ENCODE data around the gene GALT. TPM values are rescaled to one million over a fixed set of nuclear protein-coding genes. Genes with fewer than 3 reads are reported as not detected.

Gene GALT
- total and polyA plus RNA-seq, 8 donors: 42.8 to 81.6 (median 67.5) TPM

DNA sequence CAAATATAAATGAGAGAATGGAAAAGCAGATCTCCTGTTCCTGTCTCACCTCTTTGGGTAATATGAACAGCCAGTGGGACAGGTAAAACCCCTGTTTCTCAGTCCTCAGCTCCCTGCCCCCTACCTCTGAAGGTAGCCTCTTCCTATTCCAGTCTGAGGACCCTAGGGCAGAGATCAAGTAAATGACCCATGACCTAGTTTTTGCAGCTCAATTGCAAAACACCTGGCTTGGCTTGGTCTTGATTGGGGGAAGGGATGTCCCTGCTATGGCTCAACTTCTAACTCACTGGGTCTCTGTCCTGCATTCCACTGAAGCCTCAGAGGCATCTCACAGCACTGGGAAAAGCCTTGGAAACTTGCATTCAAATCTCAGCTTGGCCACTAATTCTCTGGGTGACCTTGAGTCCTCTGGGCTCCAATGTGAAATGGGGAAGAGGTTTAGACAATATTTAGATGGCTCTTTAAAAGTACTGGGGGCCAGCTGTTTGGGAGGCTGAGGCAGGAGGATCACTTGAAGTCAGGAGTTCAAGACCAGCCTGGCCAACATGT is 1.6 kb upstream of the GALT start:
- intact Hi-C loops (cut with DNase I): no loop called here
- ATAC-seq (no peak), DNase-seq (no peak)
- Histone ChIP-seq H3K27ac (no peak overlapping the region), H3K36me3 (peaks cover 0 to 17% of the 10 kb centered on the region in 2 donors), H3K27me3 (no peaks in the 10 kb centered on the region), H3K9me3 (no peaks in the 10 kb centered on the region), H3K4me3 (no peak overlapping the region), H3K4me1 (peaks cover 9 to 24% of the 10 kb centered on the region in 2 donors)
- TF ChIP-seq, protein P1, sequence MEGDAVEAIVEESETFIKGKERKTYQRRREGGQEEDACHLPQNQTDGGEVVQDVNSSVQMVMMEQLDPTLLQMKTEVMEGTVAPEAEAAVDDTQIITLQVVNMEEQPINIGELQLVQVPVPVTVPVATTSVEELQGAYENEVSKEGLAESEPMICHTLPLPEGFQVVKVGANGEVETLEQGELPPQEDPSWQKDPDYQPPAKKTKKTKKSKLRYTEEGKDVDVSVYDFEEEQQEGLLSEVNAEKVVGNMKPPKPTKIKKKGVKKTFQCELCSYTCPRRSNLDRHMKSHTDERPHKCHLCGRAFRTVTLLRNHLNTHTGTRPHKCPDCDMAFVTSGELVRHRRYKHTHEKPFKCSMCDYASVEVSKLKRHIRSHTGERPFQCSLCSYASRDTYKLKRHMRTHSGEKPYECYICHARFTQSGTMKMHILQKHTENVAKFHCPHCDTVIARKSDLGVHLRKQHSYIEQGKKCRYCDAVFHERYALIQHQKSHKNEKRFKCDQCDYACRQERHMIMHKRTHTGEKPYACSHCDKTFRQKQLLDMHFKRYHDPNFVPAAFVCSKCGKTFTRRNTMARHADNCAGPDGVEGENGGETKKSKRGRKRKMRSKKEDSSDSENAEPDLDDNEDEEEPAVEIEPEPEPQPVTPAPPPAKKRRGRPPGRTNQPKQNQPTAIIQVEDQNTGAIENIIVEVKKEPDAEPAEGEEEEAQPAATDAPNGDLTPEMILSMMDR (IDR thresholded peaks at IDR 0.05): no peak

DNA sequence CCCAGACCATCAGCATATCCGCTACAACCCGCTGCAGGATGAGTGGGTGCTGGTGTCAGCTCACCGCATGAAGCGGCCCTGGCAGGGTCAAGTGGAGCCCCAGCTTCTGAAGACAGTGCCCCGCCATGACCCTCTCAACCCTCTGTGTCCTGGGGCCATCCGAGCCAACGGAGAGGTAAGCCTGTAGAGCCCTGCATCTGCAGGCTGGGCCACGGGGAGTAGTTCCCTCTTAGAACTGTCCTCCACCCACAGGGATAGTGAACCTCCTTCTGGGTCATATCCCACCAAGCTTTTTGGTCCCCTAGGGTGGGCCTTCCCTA is 569 bp downstream of the GALT start:
- peak overlapping the region; percentile 78 to 81 for H3K4me3 ChIP-seq
- H3K36me3 ChIP-seq: peaks cover 0 to 22% of the 10 kb centered on the region in 2 donors
- ATAC-seq (peak; percentile 5), DNase-seq (no peak)
- intact Hi-C loops (cut with DNase I): no loop called here
- peak overlapping the region; percentile 87 for H3K27ac ChIP-seq
- no peaks in the 10 kb centered on the region for H3K27me3 ChIP-seq
- H3K4me1 ChIP-seq: peaks cover 10 to 35% of the 10 kb centered on the region in 2 donors
- no peaks in the 10 kb centered on the region for H3K9me3 ChIP-seq
- TF ChIP-seq, protein P1 (IDR thresholded peaks at IDR 0.05): no peak

DNA sequence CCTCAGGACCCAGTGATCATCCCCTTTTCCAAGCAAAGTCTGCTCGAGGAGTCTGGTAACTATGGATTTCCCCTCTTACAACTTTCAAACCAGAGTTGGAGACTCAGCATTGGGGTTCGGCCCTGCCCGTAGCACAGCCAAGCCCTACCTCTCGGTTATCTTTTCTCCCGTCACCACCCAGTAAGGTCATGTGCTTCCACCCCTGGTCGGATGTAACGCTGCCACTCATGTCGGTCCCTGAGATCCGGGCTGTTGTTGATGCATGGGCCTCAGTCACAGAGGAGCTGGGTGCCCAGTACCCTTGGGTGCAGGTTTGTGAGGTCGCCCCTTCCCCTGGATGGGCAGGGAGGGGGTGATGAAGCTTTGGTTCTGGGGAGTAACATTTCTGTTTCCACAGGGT is 1.2 kb downstream of the GALT start:
- peak overlapping the region; percentile 78 to 81 for H3K4me3 ChIP-seq
- H3K36me3 ChIP-seq: peaks cover 0 to 22% of the 10 kb centered on the region in 2 donors
- H3K27me3 ChIP-seq: no peaks in the 10 kb centered on the region
- H3K9me3 ChIP-seq: no peaks in the 10 kb centered on the region
- intact Hi-C loops (cut with DNase I): no loop called here
- H3K4me1 ChIP-seq: peaks cover 16 to 41% of the 10 kb centered on the region in 2 donors
- peak overlapping the region in 1 of 2 donors; percentile 87 for H3K27ac ChIP-seq
- ATAC-seq: no peak
- DNase-seq: no peak
- TF ChIP-seq, protein P1 (IDR thresholded peaks at IDR 0.05): no peak

DNA sequence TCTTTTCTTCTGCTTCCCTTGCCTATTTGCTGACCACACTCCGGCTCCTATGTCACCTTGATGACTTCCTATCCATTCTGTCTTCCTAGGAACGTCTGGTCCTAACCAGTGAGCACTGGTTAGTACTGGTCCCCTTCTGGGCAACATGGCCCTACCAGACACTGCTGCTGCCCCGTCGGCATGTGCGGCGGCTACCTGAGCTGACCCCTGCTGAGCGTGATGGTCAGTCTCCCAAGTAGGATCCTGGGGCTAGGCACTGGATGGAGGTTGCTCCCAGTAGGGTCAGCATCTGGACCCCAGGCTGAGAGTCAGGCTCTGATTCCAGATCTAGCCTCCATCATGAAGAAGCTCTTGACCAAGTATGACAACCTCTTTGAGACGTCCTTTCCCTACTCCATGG is 2.2 kb downstream of the GALT start:
- DNase-seq (no peak), ATAC-seq (no peak)
- TF ChIP-seq, protein P1 (IDR thresholded peaks at IDR 0.05): no peak
- Histone ChIP-seq H3K4me3 (no peak overlapping the region), H3K9me3 (no peaks in the 10 kb centered on the region), H3K36me3 (peaks cover 0 to 22% of the 10 kb centered on the region in 2 donors), H3K27me3 (no peaks in the 10 kb centered on the region), H3K27ac (no peak overlapping the region), H3K4me1 (peaks cover 23 to 49% of the 10 kb centered on the region in 2 donors)
- intact Hi-C loops (cut with DNase I): no loop called here

DNA sequence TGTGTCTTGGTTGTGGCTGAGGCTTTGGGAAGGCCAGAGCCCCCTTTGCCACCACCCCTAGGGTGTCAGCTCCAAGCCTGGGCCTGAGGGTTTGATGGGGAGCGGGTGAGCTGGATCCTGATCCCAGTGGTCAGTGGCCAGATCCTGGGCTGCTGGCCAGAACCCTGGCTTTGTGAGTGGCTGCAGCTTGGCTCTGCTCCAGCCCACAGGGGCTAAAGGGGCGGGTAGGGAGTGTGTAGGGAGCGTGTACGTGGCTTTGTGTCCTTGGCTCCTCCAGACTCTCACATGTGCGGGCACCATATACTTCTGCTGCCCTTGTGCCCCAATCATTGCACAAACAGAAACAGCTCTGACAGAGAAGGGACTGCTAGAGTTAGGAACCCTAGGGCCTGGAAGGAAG is 4.3 kb downstream of the GALT start:
- intact Hi-C loops (cut with DNase I): no loop called here
- peaks cover 0 to 22% of the 10 kb centered on the region in 2 donors for H3K36me3 ChIP-seq
- TF ChIP-seq, protein P1 (IDR thresholded peaks at IDR 0.05): no peak
- no peak for ATAC-seq
- H3K27me3 ChIP-seq: no peaks in the 10 kb centered on the region
- peak overlapping the region in 1 of 2 donors; percentile 64 for H3K27ac ChIP-seq
- no peak overlapping the region for H3K4me3 ChIP-seq
- no peak for DNase-seq
- peaks cover 30 to 60% of the 10 kb centered on the region in 2 donors for H3K4me1 ChIP-seq
- H3K9me3 ChIP-seq: no peaks in the 10 kb centered on the region

All from left lung (tissue), 10 donors.